Measurements from ENCODE around the gene ZNF214. TPM values are rescaled to one million over a fixed set of nuclear protein-coding genes. Genes with fewer than 3 reads are reported as not detected.

Gene ZNF214
- total RNA-seq (not detected), total RNA-seq (0 reads per million in 2 donors)

- no peaks in the 10 kb centered on the region for H3K36me3 Mint-ChIP-seq (ENCODE audit: low read depth)
- H3K4me3 Mint-ChIP-seq: peak within 1 kb of the TSS; percentile 45
- no peak within 1 kb of the TSS for H3K27ac Mint-ChIP-seq
- H3K27me3 Mint-ChIP-seq: peaks cover 45% of the 10 kb centered on the region
- H3K9me3 ChIP-seq (ENCODE audit: control insufficient read depth, low read length, poor library complexity, severe bottlenecking): no peaks in the 10 kb centered on the region
- no peak for ATAC-seq
- DNase-seq: no peak
- peaks cover 2% of the 10 kb centered on the region for H3K4me1 Mint-ChIP-seq
Measured at GRCh38 chr11:7020183-7020917, at the start of gene ZNF214, which contains the start of gene NLRP14. TSS of gene ZNF214 (minus strand) at chr11:7020346. CDS start at chr11:7002835, 17,511 bp downstream. TSS of gene NLRP14 (plus strand) at chr11:7020479. CDS start at chr11:7038587, 18,108 bp downstream.

DNA sequence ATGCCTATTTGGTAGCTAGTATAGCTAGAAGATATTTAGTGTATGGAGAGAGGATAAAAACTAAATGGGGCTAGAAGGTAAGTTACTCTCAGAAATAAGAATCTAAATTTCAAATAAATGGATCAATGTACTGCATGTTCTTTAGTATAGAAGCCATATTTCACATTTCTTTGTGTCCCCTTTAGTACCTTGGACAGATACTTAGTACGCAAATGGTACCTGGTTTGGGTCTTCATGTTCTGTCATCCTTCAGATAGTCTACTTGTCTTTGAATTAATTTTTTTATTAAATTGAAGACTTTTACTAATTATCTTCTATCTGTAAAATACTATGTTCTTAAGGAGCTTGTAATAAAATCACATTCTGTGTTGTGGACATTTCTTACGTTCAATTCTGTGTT is 42.4 kb upstream of the ZNF214 start:
- H3K27me3 Mint-ChIP-seq: peaks cover 27% of the 10 kb centered on the region
- peaks cover 4% of the 10 kb centered on the region for H3K4me1 Mint-ChIP-seq
- DNase-seq (no peak), ATAC-seq (no peak)
- H3K36me3 Mint-ChIP-seq (ENCODE audit: low read depth): no peaks in the 10 kb centered on the region
- no peaks in the 10 kb centered on the region for H3K9me3 ChIP-seq (ENCODE audit: control insufficient read depth, low read length, poor library complexity, severe bottlenecking)
- H3K4me3 Mint-ChIP-seq: no peak overlapping the region
- H3K27ac Mint-ChIP-seq: no peak overlapping the region

- ATAC-seq (no peak), DNase-seq (no peak)
- peaks cover 28% of the 10 kb centered on the region for H3K27me3 Mint-ChIP-seq
- no peak overlapping the region for H3K4me3 Mint-ChIP-seq
- peaks cover 4% of the 10 kb centered on the region for H3K4me1 Mint-ChIP-seq
- no peak overlapping the region for H3K27ac Mint-ChIP-seq
- no peaks in the 10 kb centered on the region for H3K36me3 Mint-ChIP-seq (ENCODE audit: low read depth)
- H3K9me3 ChIP-seq (ENCODE audit: control insufficient read depth, low read length, poor library complexity, severe bottlenecking): no peaks in the 10 kb centered on the region
Measured at GRCh38 chr11:7060868-7061267, 40.7 kb upstream of the ZNF214 start.

DNA sequence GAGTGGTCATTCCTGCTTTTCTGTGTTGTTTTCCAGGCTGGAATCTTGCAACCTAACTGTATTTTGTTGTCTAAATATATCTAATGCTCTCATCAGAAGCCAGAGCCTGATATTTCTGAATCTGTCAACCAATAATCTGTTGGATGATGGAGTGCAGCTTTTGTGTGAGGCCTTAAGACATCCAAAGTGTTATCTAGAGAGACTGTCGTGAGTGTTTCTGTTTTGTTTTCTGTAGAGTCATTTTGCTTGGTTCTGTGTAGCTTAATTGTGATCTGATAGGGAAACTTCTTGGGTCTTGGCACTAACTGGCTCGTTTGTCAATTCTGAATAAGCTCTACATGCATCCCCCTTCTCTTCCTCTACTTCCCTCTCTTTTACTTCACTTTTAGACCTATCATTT is 37.5 kb upstream of the ZNF214 start:
- Mint-ChIP-seq H3K4me3 (no peak overlapping the region), H3K27me3 (peaks cover 40% of the 10 kb centered on the region), H3K36me3 (ENCODE audit: low read depth) (no peaks in the 10 kb centered on the region), H3K27ac (no peak overlapping the region), H3K4me1 (peaks cover 4% of the 10 kb centered on the region)
- no peaks in the 10 kb centered on the region for H3K9me3 ChIP-seq (ENCODE audit: control insufficient read depth, low read length, poor library complexity, severe bottlenecking)
- no peak for ATAC-seq
- DNase-seq: no peak

- ATAC-seq (no peak), DNase-seq (no peak)
- H3K9me3 ChIP-seq (ENCODE audit: control insufficient read depth, low read length, poor library complexity, severe bottlenecking): no peaks in the 10 kb centered on the region
- Mint-ChIP-seq H3K36me3 (ENCODE audit: low read depth) (no peaks in the 10 kb centered on the region), H3K27me3 (peaks cover 40% of the 10 kb centered on the region), H3K4me3 (no peak overlapping the region), H3K27ac (no peak overlapping the region), H3K4me1 (peaks cover 4% of the 10 kb centered on the region)
Measured at GRCh38 chr11:7056828-7057513, 36.8 kb upstream of the ZNF214 start.

GRCh38 chr11:7050191-7050590 is 30.0 kb upstream of the ZNF214 start:
- Mint-ChIP-seq H3K4me3 (no peak overlapping the region), H3K4me1 (no peaks in the 10 kb centered on the region), H3K27me3 (peaks cover 39% of the 10 kb centered on the region), H3K36me3 (ENCODE audit: low read depth) (no peaks in the 10 kb centered on the region), H3K27ac (no peak overlapping the region)
- H3K9me3 ChIP-seq (ENCODE audit: control insufficient read depth, low read length, poor library complexity, severe bottlenecking): no peaks in the 10 kb centered on the region
- DNase-seq: no peak
- ATAC-seq: no peak

DNA sequence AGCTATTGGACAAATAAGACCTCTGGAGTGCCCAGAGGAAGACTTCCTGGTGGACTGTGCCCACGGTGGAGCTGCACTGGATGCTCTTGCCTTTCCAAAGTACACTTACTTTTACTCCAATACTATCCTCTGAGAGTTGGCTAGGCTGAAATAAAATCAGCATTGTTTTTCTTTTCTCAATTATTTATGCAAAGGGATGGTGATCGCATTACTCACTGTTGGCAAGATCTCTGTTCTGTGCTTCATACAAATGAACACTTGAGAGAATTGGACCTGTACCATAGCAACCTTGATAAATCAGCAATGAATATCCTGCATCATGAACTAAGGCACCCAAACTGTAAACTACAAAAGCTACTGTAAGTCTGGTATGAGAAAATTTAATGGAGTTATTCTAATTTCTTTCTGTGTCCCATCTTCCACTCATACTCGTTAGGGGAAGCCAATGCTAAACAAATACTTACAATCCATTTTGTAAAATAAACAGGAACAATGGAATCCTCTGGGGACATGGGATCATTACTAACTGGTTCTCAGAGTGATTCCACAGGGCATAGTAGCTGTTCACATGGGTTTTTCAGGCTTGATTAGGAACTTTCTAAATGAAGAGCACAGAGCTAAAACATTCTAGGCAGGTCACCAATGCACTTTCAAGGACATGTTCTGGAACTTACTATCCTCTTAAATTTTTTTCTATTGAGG is 26.5 kb upstream of the ZNF214 start:
- DNase-seq (no peak), ATAC-seq (no peak)
- no peaks in the 10 kb centered on the region for H3K9me3 ChIP-seq (ENCODE audit: control insufficient read depth, low read length, poor library complexity, severe bottlenecking)
- Mint-ChIP-seq H3K36me3 (ENCODE audit: low read depth) (no peaks in the 10 kb centered on the region), H3K4me3 (no peak overlapping the region), H3K27me3 (peaks cover 43% of the 10 kb centered on the region), H3K4me1 (no peaks in the 10 kb centered on the region), H3K27ac (no peak overlapping the region)

DNA sequence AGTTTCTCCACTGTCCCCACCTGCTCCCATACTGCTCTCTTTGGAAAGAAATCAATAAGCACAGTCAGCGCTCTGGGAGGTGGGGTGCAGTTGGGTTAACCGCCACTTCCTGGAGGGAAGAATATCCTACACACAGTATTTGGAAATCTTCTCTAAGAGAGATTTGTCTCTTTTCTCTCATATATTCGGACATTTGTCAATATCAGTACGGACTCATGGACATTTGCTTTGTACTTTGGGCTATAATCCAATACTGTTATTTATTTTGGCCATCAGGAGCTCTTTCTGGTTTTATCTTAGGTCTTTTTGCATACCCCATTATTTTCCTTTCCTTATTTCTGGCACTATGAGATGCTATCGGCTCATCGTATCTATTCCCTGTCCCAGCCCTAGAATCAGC is 13.9 kb upstream of the ZNF214 start:
- Mint-ChIP-seq H3K4me1 (no peaks in the 10 kb centered on the region), H3K36me3 (ENCODE audit: low read depth) (no peaks in the 10 kb centered on the region), H3K27ac (no peak overlapping the region), H3K27me3 (peaks cover 16% of the 10 kb centered on the region), H3K4me3 (no peak overlapping the region)
- H3K9me3 ChIP-seq (ENCODE audit: control insufficient read depth, low read length, poor library complexity, severe bottlenecking): no peaks in the 10 kb centered on the region
- DNase-seq: no peak
- ATAC-seq: no peak

DNA sequence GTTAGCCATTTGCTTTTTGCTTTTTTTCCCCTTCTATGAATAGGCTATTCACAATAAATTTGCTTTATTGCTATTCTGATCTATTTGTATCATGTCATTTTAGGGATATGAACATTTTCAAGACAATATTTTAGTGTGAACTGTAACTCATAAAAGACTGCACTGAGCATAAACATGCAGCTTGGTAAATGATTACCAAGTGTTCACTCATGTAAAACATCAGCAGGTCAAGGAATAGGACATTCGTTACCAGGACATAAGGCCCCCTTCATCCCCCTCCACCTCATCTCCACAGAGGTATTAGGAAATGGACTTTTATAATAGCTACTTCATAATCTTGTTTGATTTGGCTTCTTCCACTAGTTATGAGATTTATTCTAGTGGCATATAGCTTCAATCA is 12.5 kb upstream of the ZNF214 start:
- DNase-seq (no peak), ATAC-seq (no peak)
- no peaks in the 10 kb centered on the region for H3K4me1 Mint-ChIP-seq
- H3K27ac Mint-ChIP-seq: no peak overlapping the region
- H3K4me3 Mint-ChIP-seq: no peak overlapping the region
- H3K27me3 Mint-ChIP-seq: peaks cover 16% of the 10 kb centered on the region
- H3K36me3 Mint-ChIP-seq (ENCODE audit: low read depth): no peaks in the 10 kb centered on the region
- no peaks in the 10 kb centered on the region for H3K9me3 ChIP-seq (ENCODE audit: control insufficient read depth, low read length, poor library complexity, severe bottlenecking)

GRCh38 chr11:7031471-7031871 is 11.3 kb upstream of the ZNF214 start:
- H3K27me3 Mint-ChIP-seq: peaks cover 16% of the 10 kb centered on the region
- no peaks in the 10 kb centered on the region for H3K4me1 Mint-ChIP-seq
- ATAC-seq (no peak), DNase-seq (no peak)
- no peak overlapping the region for H3K4me3 Mint-ChIP-seq
- no peaks in the 10 kb centered on the region for H3K36me3 Mint-ChIP-seq (ENCODE audit: low read depth)
- H3K27ac Mint-ChIP-seq: no peak overlapping the region
- H3K9me3 ChIP-seq (ENCODE audit: control insufficient read depth, low read length, poor library complexity, severe bottlenecking): no peaks in the 10 kb centered on the region

DNA sequence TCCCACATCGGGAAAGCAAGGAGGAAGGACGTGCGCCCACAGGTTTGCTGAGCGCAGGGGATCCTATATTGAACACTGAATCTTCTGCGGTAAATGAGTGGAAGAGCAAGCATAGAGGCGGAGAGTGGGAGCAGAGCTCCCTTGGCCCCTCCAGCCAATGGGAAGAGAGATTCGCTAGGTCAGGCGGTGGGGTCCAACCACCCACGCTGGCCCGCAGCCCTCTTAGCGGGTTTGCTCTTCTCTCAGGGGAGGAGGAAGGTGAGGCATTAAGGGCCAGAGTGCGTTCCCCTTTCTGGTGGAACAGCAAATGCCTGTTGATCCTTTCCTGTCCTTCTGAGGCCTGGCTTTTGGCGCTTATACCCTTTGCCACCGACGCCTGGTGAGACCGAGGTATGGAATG is 10.7 kb upstream of the ZNF214 start:
- Mint-ChIP-seq H3K36me3 (ENCODE audit: low read depth) (no peaks in the 10 kb centered on the region), H3K27me3 (peaks cover 15% of the 10 kb centered on the region), H3K4me3 (no peak overlapping the region), H3K27ac (no peak overlapping the region), H3K4me1 (no peaks in the 10 kb centered on the region)
- no peak for DNase-seq
- ATAC-seq: no peak
- no peaks in the 10 kb centered on the region for H3K9me3 ChIP-seq (ENCODE audit: control insufficient read depth, low read length, poor library complexity, severe bottlenecking)

GRCh38 chr11:7028141-7028540 is 8.0 kb upstream of the ZNF214 start:
- ATAC-seq (no peak), DNase-seq (no peak)
- no peaks in the 10 kb centered on the region for H3K9me3 ChIP-seq (ENCODE audit: control insufficient read depth, low read length, poor library complexity, severe bottlenecking)
- H3K36me3 Mint-ChIP-seq (ENCODE audit: low read depth): no peaks in the 10 kb centered on the region
- no peaks in the 10 kb centered on the region for H3K27me3 Mint-ChIP-seq
- H3K27ac Mint-ChIP-seq: no peak overlapping the region
- H3K4me1 Mint-ChIP-seq: no peaks in the 10 kb centered on the region
- no peak overlapping the region for H3K4me3 Mint-ChIP-seq

DNA sequence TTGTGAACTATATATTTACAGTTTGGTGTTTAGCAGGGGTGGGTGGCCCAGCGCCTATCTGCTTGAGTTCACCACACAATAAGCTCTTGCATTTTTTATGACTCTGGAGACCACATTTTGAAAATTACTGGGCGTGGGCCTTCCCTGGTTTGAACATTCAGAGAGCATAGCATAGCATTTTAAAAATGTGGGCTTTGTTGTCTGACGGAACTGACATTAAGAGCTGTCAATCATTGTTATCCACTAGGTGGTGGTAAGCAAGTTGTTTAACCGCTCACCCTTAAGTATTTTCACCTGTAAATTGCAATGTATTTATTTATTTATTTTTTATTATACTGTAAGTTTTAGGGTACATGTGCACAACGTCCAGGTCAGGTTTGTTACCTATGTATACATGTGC is 1.2 kb upstream of the ZNF214 start:
- no peaks in the 10 kb centered on the region for H3K36me3 Mint-ChIP-seq (ENCODE audit: low read depth)
- no peaks in the 10 kb centered on the region for H3K9me3 ChIP-seq (ENCODE audit: control insufficient read depth, low read length, poor library complexity, severe bottlenecking)
- H3K4me1 Mint-ChIP-seq: peaks cover 2% of the 10 kb centered on the region
- H3K4me3 Mint-ChIP-seq: no peak overlapping the region
- peaks cover 40% of the 10 kb centered on the region for H3K27me3 Mint-ChIP-seq
- no peak for ATAC-seq
- H3K27ac Mint-ChIP-seq: no peak overlapping the region
- no peak for DNase-seq

Data from T-helper 17 cell (primary cell).